H1 (cell line): Measurements from ENCODE around the gene GBP4. TPM values are rescaled to one million over a fixed set of nuclear protein-coding genes. Genes with fewer than 3 reads are reported as not detected.

Source experiments
- CTCF ChIA-PET: fragments of 300-600 bp; sonication (Branson Sonifier 250); formaldehyde crosslinking; loops from one replicate; lab custom pipeline; 2021; ENCODE audit not compliant: partially characterized antibody; lab: Charles Lee
- POLR2A ChIA-PET: fragments of 300-600 bp; sonication (Branson Sonifier 250); formaldehyde crosslinking; loops from one replicate; lab custom pipeline; 2021; ENCODE audit warnings: inconsistent platforms; ENCODE audit not compliant: partially characterized antibody; lab: Charles Lee
- DNase-seq, 2 experiments: peaks; one replicate each; pipeline versions ENCODE4 v3.0.0 to v3.0.0-alpha.2; 2010 to 2022; ENCODE audit warnings: low spot score in 2 of 2, low read depth in 1 of 2, mixed read lengths in 1 of 2
- FAIRE-seq: peaks from 2 replicates; lab custom pipeline; 2011; peaks lifted over from hg19 to GRCh38; lab: Jason Lieb, UNC
- H2AFZ ChIP-seq: 2 replicates; pipeline ENCODE4 v1.8.1; 2012; ENCODE audit warnings: low read length, inconsistent platforms
- H2AK5ac ChIP-seq: 2 replicates; pipeline ENCODE4 v1.6.1; 2013; ENCODE audit warnings: low read depth, low read length
- H2BK120ac ChIP-seq: replicated peaks from 2 replicates; pipeline ENCODE3; 2013; ENCODE audit warnings: low read depth, low read length, inconsistent platforms
- H2BK12ac ChIP-seq: 2 replicates; pipeline ENCODE4 v1.6.1; 2013; ENCODE audit warnings: low read depth, low read length
- H2BK15ac ChIP-seq: 2 replicates; pipeline ENCODE4 v1.6.1; 2013; ENCODE audit warnings: low read length
- H2BK20ac ChIP-seq: 2 replicates; pipeline ENCODE4 v1.6.1; 2013; ENCODE audit warnings: low read length
- H2BK5ac ChIP-seq: 2 replicates; pipeline ENCODE4 v1.6.1; 2013; ENCODE audit warnings: low read depth, low read length
- H3K14ac ChIP-seq: 2 replicates; pipeline ENCODE4 v1.6.1; 2013; ENCODE audit warnings: inconsistent platforms; ENCODE audit not compliant: insufficient read length
- H3K18ac ChIP-seq: 2 replicates; pipeline ENCODE4 v1.6.1; 2013; ENCODE audit warnings: low read length; ENCODE audit errors: extremely low read depth
- H3K23ac ChIP-seq: 2 replicates; pipeline ENCODE4 v1.6.1; 2013; ENCODE audit warnings: inconsistent platforms; ENCODE audit not compliant: insufficient read length
- H3K23me2 ChIP-seq: 2 replicates; pipeline ENCODE4 v1.6.1; 2013; ENCODE audit warnings: low read depth, low read length
- H3K27ac ChIP-seq: 2 replicates; pipeline ENCODE4 v1.6.1; 2011; ENCODE audit warnings: low read depth, low read length, inconsistent platforms
- H3K27me3 ChIP-seq, 4 experiments: replicated peaks in 1 of 4; 1 replicate in 1 of 4; 2 replicates in 3 of 4; pipeline versions ENCODE4 v1.6.1 to v1.8.1; 2011 to 2013; ENCODE audit warnings: low read length in 3 of 4, mild to moderate bottlenecking in 3 of 4, inconsistent platforms in 2 of 4, mixed read lengths in 2 of 4, moderate library complexity in 1 of 4; ENCODE audit not compliant: control insufficient read depth in 3 of 4, insufficient read depth in 3 of 4; ENCODE audit errors: extremely low read depth in 1 of 4
- H3K36me3 ChIP-seq, 4 experiments: 2 replicates each; pipeline versions ENCODE4 v1.6.1 to v1.8.1; 2011 to 2013; ENCODE audit warnings: mild to moderate bottlenecking in 4 of 4, low read length in 3 of 4, moderate library complexity in 2 of 4, control low read depth in 1 of 4, inconsistent platforms in 1 of 4; ENCODE audit not compliant: insufficient read depth in 4 of 4, control insufficient read depth in 2 of 4
- H3K4ac ChIP-seq: replicated peaks from 2 replicates; pipeline ENCODE3; 2013; ENCODE audit warnings: low read length, low read depth, mixed read lengths, inconsistent platforms; ENCODE audit not compliant: insufficient read length
- H3K4me1 ChIP-seq, 4 experiments: replicated peaks in 1 of 4; 1 replicate in 1 of 4; 2 replicates in 3 of 4; pipeline versions ENCODE4 v1.6.1 to v1.8.1; 2011 to 2013; ENCODE audit warnings: low read length in 3 of 4, inconsistent platforms in 2 of 4, mixed read lengths in 1 of 4; ENCODE audit not compliant: insufficient read depth in 4 of 4, control insufficient read depth in 3 of 4
- H3K4me2 ChIP-seq, 2 experiments: 2 replicates each; pipeline versions ENCODE4 v1.6.1 to v1.8.1; 2011 to 2013; ENCODE audit warnings: low read depth in 2 of 2, low read length in 2 of 2, control low read depth in 1 of 2, inconsistent platforms in 1 of 2, mild to moderate bottlenecking in 1 of 2; ENCODE audit not compliant: insufficient read depth in 1 of 2
- H3K4me3 ChIP-seq, 4 experiments: fragments of 200-600, 300-600 bp in 1 of 4; sonication (generic), shearing (Covaris generic), sonication (Bioruptor Twin) in 1 of 4; 2 replicates each; pipeline versions ENCODE4 v1.5.1 to v1.8.1; 2011 to 2016; ENCODE audit warnings: low read length in 4 of 4, low read depth in 3 of 4, control low read depth in 2 of 4, inconsistent platforms in 2 of 4, mild to moderate bottlenecking in 2 of 4, mixed read lengths in 1 of 4, moderate library complexity in 1 of 4; ENCODE audit not compliant: insufficient read depth in 2 of 4; ENCODE audit errors: extremely low read depth in 1 of 4
- H3K56ac ChIP-seq: replicated peaks from 2 replicates; pipeline ENCODE3; 2013; ENCODE audit warnings: low read depth, mild to moderate bottlenecking, mixed read lengths, low read length, inconsistent platforms; ENCODE audit not compliant: insufficient read length
- H3K79me1 ChIP-seq: 2 replicates; pipeline ENCODE4 v1.6.1; 2013; ENCODE audit warnings: low read depth, low read length, control low read depth
- H3K79me2 ChIP-seq, 2 experiments: 2 replicates each; pipeline versions ENCODE4 v1.6.1 to v1.8.1; 2012 to 2013; ENCODE audit warnings: low read length in 2 of 2, mild to moderate bottlenecking in 2 of 2, inconsistent platforms in 1 of 2; ENCODE audit not compliant: insufficient read depth in 2 of 2, control insufficient read depth in 1 of 2
- H3K9ac ChIP-seq, 4 experiments: replicated peaks in 1 of 4; 1 replicate in 1 of 4; 2 replicates in 3 of 4; pipeline versions ENCODE4 v1.6.1 to v1.8.1; 2011 to 2013; ENCODE audit warnings: low read depth in 3 of 4, low read length in 3 of 4, control low read depth in 2 of 4, mild to moderate bottlenecking in 2 of 4, moderate library complexity in 2 of 4, inconsistent platforms in 1 of 4; ENCODE audit errors: extremely low read depth in 1 of 4
- H3K9me3 ChIP-seq, 2 experiments: 2 replicates each; pipeline versions ENCODE4 v1.6.1 to v1.8.1; 2012 to 2013; ENCODE audit warnings: mild to moderate bottlenecking in 2 of 2, moderate library complexity in 2 of 2, control low read depth in 1 of 2, inconsistent platforms in 1 of 2, low read depth in 1 of 2, low read length in 1 of 2, mixed read lengths in 1 of 2; ENCODE audit not compliant: insufficient read depth in 2 of 2
- H4K20me1 ChIP-seq, 2 experiments: replicated peaks in 1 of 2; 2 replicates each; pipeline versions ENCODE3 to v1.8.1; 2011 to 2013; ENCODE audit warnings: inconsistent platforms in 2 of 2, low read length in 2 of 2, mild to moderate bottlenecking in 1 of 2; ENCODE audit not compliant: insufficient read depth in 2 of 2, control insufficient read depth in 1 of 2
- H4K5ac ChIP-seq: 2 replicates; pipeline ENCODE4 v1.6.1; 2013; ENCODE audit warnings: low read length, low read depth, mixed read lengths, inconsistent platforms; ENCODE audit not compliant: insufficient read length
- H4K8ac ChIP-seq: 2 replicates; pipeline ENCODE4 v1.8.0; 2013; ENCODE audit warnings: mild to moderate bottlenecking, moderate library complexity, low read length, inconsistent platforms; ENCODE audit not compliant: insufficient read depth; ENCODE audit errors: extremely low read depth
- H4K91ac ChIP-seq: replicated peaks from 2 replicates; pipeline ENCODE3; 2013; ENCODE audit warnings: low read length, mixed read lengths, inconsistent platforms; ENCODE audit not compliant: insufficient read length
- MAX ChIP-seq: IDR thresholded peaks from 2 replicates; pipeline ENCODE4 v1.6.1; 2012; ENCODE audit warnings: inconsistent platforms
- RFX5 ChIP-seq: IDR thresholded peaks from 2 replicates; pipeline ENCODE4 v1.6.1; 2011; ENCODE audit warnings: low read depth, low read length, improper control_type of control experiment, borderline replicate concordance
- WGBS, 2 experiments: shearing (Covaris generic) in 1 of 2; methylation state at CpG; one replicate each; pipeline versions ENCODE4 v1.1.6 to v1.1.7; 2013 to 2015; ENCODE audit warnings: low lambda C conversion rate in 2 of 2, mixed read lengths in 2 of 2, inconsistent platforms in 1 of 2, low coverage in 1 of 2, missing lambda C conversion rate in 1 of 2; ENCODE audit not compliant: insufficient replicate concordance in 2 of 2, insufficient coverage in 1 of 2, insufficient read length in 1 of 2; ENCODE audit errors: extremely low coverage in 1 of 2, missing lambda C conversion rate in 1 of 2; 5-methylcytosine and 5-hydroxymethylcytosine counted together
- polyA plus RNA-seq, 7 experiments: library from polyadenylated mRNA; depleted of rRNA in 3 of 7; stranded (reverse) in 5 of 7; unstranded in 2 of 7; fragments of >200 nt in 5 of 7; fragments of 200-250 nt in 2 of 7; gene quantifications; 1 replicate in 5 of 7; 2 replicates in 1 of 7; 4 replicates in 1 of 7; pipeline versions ENCODE4 v1.2.1 to v1.2.3, GENCODE V29; 2011 to 2013; ENCODE audit warnings: missing spikeins in 2 of 7, mixed read lengths in 2 of 7
- total RNA-seq: library from RNA; stranded (reverse); fragmentation: NEBNext Ultra II Directional; extraction: Animal tissue kit (Norgen Biotek cat#: 25700); gene quantifications from 2 replicates; pipeline ENCODE4 v1.2.1, GENCODE V29; 2021

Gene GBP4
- total and polyA plus RNA-seq, 2 of the 8 experiments (the other 6 are each of a cell fraction or from before 2014, with no cell fraction given), result 0.02 TPM; not detected in 1

- FAIRE-seq, result no peak
- POLR2A ChIA-PET, result no interaction called here
Measured at GRCh38 chr1:89174491-89174890, 24.3 kb downstream of the GBP4 start.

More at GRCh38 chr1:89174491-89174890, 24.3 kb downstream of the GBP4 start:
- WGBS, 2 experiments, result 93% methylated on average over 3 of the region's 3 CpGs; no CpG with 5 or more reads in 1 of the 2 experiments
- Histone ChIP-seq H3K56ac (no peak overlapping the region), H3K4me3 (no peak overlapping the region), H3K23me2 (no peaks in the 10 kb centered on the region), H2BK12ac (no peak overlapping the region), H3K4me2 (no peak overlapping the region), H3K27me3 (no peaks in the 10 kb centered on the region), H3K9me3 (no peaks in the 10 kb centered on the region), H2AFZ (no peak overlapping the region), H2BK5ac (no peak overlapping the region), H3K14ac (no peak overlapping the region), H3K79me2 (no peaks in the 10 kb centered on the region), H3K9ac (no peak overlapping the region), H4K91ac (no peak overlapping the region), H2AK5ac (no peak overlapping the region), H2BK120ac (no peak overlapping the region), H4K5ac (no peak overlapping the region), H3K79me1 (no peaks in the 10 kb centered on the region), H2BK20ac (no peak overlapping the region), H3K23ac (no peak overlapping the region), H3K27ac (no peak overlapping the region), H3K18ac (no peak overlapping the region), H2BK15ac (no peak overlapping the region), H4K20me1 (no peaks in the 10 kb centered on the region), H3K36me3 (no peaks in the 10 kb centered on the region), H4K8ac (no peak overlapping the region), H3K4me1 (no peaks in the 10 kb centered on the region), H3K4ac (no peak overlapping the region)
- DNase-seq, result no peak
- CTCF ChIA-PET, result interaction anchor here (1.3 to 1.6 kb wide), 2 partner anchors 89 to 91 kb away, joined by 3 to 4 read pairs; no protein-coding TSS in a partner anchor
- TF ChIP-seq RFX5 (no peak), MAX (no peak)
